ENCODE measurements around the gene GOLIM4. TPM values are rescaled to one million over a fixed set of nuclear protein-coding genes. Genes with fewer than 3 reads are reported as not detected.
A peak's percentile ranks its signal among the peaks of the same experiment; 100 is the strongest.

Gene GOLIM4
- total RNA-seq, 1 experiment from 2014 or later = 24.6 TPM

- Histone ChIP-seq H4K8ac (replicated peaks; ENCODE audit: insufficient read length, low read depth, low read length) (no peak overlapping the region), H3K4me2 (ENCODE audit: insufficient read depth, insufficient read length, low read length) (no peak overlapping the region), H2BK12ac (ENCODE audit: insufficient read length, low read depth, low read length) (no peak overlapping the region), H3K79me1 (ENCODE audit: insufficient read depth, low read depth, low read length, poor library complexity, severe bottlenecking) (no peaks in the 10 kb centered on the region), H3K9me3 (ENCODE audit: control insufficient read depth, low read depth, low read length) (no peaks in the 10 kb centered on the region), H2BK120ac (ENCODE audit: low read depth, low read length, poor library complexity, severe bottlenecking) (no peak overlapping the region), H4K5ac (ENCODE audit: insufficient read length, low read depth, low read length) (no peak overlapping the region), H3K23ac (ENCODE audit: insufficient read length, low read depth, low read length) (no peak overlapping the region), H3K4me1 (ENCODE audit: insufficient read depth, low read length) (peaks cover 6% of the 10 kb centered on the region; the same call in 1 of the 2 replicates), H2BK5ac (ENCODE audit: insufficient read length, low read length) (no peak overlapping the region), H3K18ac (ENCODE audit: insufficient read length, low read depth, low read length) (no peak overlapping the region), H4K20me1 (ENCODE audit: control insufficient read depth, insufficient read depth, insufficient read length) (no peaks in the 10 kb centered on the region), H4K91ac (ENCODE audit: insufficient read length, low read depth, low read length) (no peak overlapping the region), H2BK15ac (ENCODE audit: low read depth, low read length) (no peak overlapping the region), H2AFZ (ENCODE audit: low read length) (no peak overlapping the region), H3K4ac (ENCODE audit: low read depth, low read length) (no peak overlapping the region), H3K9ac (ENCODE audit: extremely low read depth, insufficient read length, low read length) (no peak overlapping the region), H3T11ph (ENCODE audit: low read length) (no peak overlapping the region), H3K79me2 (ENCODE audit: insufficient read depth, low read length) (no peaks in the 10 kb centered on the region), H2BK20ac (ENCODE audit: low read depth, low read length, poor library complexity, severe bottlenecking) (no peak overlapping the region), H3K23me2 (ENCODE audit: insufficient read length, low read depth, low read length, poor library complexity, severe bottlenecking) (no peaks in the 10 kb centered on the region), H3K14ac (ENCODE audit: insufficient read depth, low read length) (no peak overlapping the region), H2AK5ac (ENCODE audit: insufficient read length, low read length) (no peak overlapping the region), H3K56ac (ENCODE audit: insufficient read length, low read depth, low read length) (no peak overlapping the region), H3K27me3 (ENCODE audit: insufficient read depth, low read length) (no peaks in the 10 kb centered on the region), H3K27ac (ENCODE audit: insufficient read length, low read depth, low read length) (no peak overlapping the region)
- Mint-ChIP-seq H3K4me1 (peaks cover 13 to 18% of the 10 kb centered on the region in 2 experiments), H3K36me3 (ENCODE audit: insufficient read depth in 1 of 3, low read depth in 3 of 3) (peaks cover 4 to 23% (median 6%) of the 10 kb centered on the region in 3 experiments; a peak in 4 of 7 replicates), H3K27me3 (ENCODE audit: low read depth) (no peaks in the 10 kb centered on the region), H3K4me3 (no peak overlapping the region), H3K9me3 (no peaks in the 10 kb centered on the region), H3K27ac (peak overlapping the region in 1 of 3 experiments; percentile 20; a peak in 2 of 7 replicates)
- DNase-seq = no peak
- WGBS (ENCODE audit: extremely low coverage, insufficient read length, low lambda C conversion rate) = no CpG with 5 or more reads among the region's 6 CpGs
- TF ChIP-seq CTCF (conservative IDR thresholded peaks at IDR 0.05) = no peak
Observed at GRCh38 chr3:168044049-168044448, 51.7 kb downstream of the GOLIM4 start.
